Caco-2 (cell line): Measurements from ENCODE around the gene CMKLR1. TPM values are rescaled to one million over a fixed set of nuclear protein-coding genes. Genes with fewer than 3 reads are reported as not detected.

Source experiments
- BruUV-seq: library from RNA; stranded (reverse); fragments of 400-500 nt; replicated peaks from 2 replicates; lab custom pipeline; 2021; lab: Mats Ljungman, UMichigan
- CTCF ChIA-PET: fragments of 300-600 bp; sonication (Branson Sonifier 250); formaldehyde crosslinking; loops from one replicate; lab custom pipeline; 2022; ENCODE audit warnings: antibody characterized with exemption; lab: Charles Lee
- POLR2A ChIA-PET: fragments of 300-600 bp; sonication (Branson Sonifier 250); formaldehyde crosslinking; loops from one replicate; lab custom pipeline; 2022; ENCODE audit warnings: antibody characterized with exemption; lab: Charles Lee
- DNase-seq, 2 experiments: peaks; one replicate each; pipeline versions ENCODE4 v3.0.0 to v3.0.0-alpha.2; 2020 to 2022
- H3K27me3 ChIP-seq: replicated peaks from 2 replicates; pipeline ENCODE4 v1.6.0; 2011; ENCODE audit warnings: low read length; ENCODE audit not compliant: control insufficient read depth, insufficient read depth
- H3K36me3 ChIP-seq: 2 replicates; pipeline ENCODE4 v1.5.1; 2011; ENCODE audit warnings: low read length; ENCODE audit not compliant: control insufficient read depth, insufficient read depth
- H3K4me1 ChIP-seq: fragments of 250-450 bp; sonication (Bioruptor Pico); 2 replicates; pipeline ENCODE4 v1.5.1; 2020; ENCODE audit warnings: mild to moderate bottlenecking
- H3K4me3 ChIP-seq: 2 replicates; pipeline ENCODE4 v1.5.1; 2011; ENCODE audit warnings: low read depth, mild to moderate bottlenecking, control low read depth, low read length
- H3K9me3 ChIP-seq: fragments of 250-450 bp; sonication (Bioruptor Pico); 2 replicates; pipeline ENCODE4 v1.5.1; 2020; ENCODE audit warnings: mild to moderate bottlenecking, moderate library complexity
- H3K27ac Mint-ChIP-seq: one replicate; pipeline ENCODE4 v1.8.0; 2022; ENCODE audit warnings: mixed read lengths; ENCODE audit not compliant: unreplicated experiment
- H3K27me3 Mint-ChIP-seq: one replicate; pipeline ENCODE4 v1.8.0; 2022; ENCODE audit warnings: mixed read lengths; ENCODE audit not compliant: insufficient read depth, unreplicated experiment
- H3K36me3 Mint-ChIP-seq: one replicate; pipeline ENCODE4 v1.8.0; 2022; ENCODE audit warnings: mild to moderate bottlenecking, mixed read lengths; ENCODE audit not compliant: insufficient read depth, unreplicated experiment
- H3K4me1 Mint-ChIP-seq: one replicate; pipeline ENCODE4 v1.8.0; 2022; ENCODE audit warnings: low read depth, mixed read lengths; ENCODE audit not compliant: unreplicated experiment
- H3K4me3 Mint-ChIP-seq: one replicate; pipeline ENCODE4 v1.8.0; 2022; ENCODE audit warnings: mild to moderate bottlenecking, moderate library complexity, mixed read lengths; ENCODE audit not compliant: unreplicated experiment
- H3K9me3 Mint-ChIP-seq: one replicate; pipeline ENCODE4 v1.8.0; 2022; ENCODE audit warnings: mixed read lengths; ENCODE audit not compliant: unreplicated experiment
- intact Hi-C: fragments of 100-400 bp; cut with micrococcal nuclease; formaldehyde crosslinking; loops from one replicate; pipeline ENCODE4 v1.10.0; 2022; ENCODE audit not compliant: unreplicated experiment
- total RNA-seq: library from RNA; stranded (reverse); gene quantifications from 2 replicates; pipeline ENCODE4 v1.2.3, GENCODE V29; 2022
- TF ChIP-seq, protein P1 (sequence below), 2 experiments: fragments of 200-600 bp in 1 of 2; IDR thresholded peaks; 1 replicate in 1 of 2; 2 replicates in 1 of 2; pipeline versions ENCODE4 v1.5.1 to v1.8.0; 2011 to 2022; ENCODE audit warnings: antibody characterized with exemption in 1 of 2, control low read depth in 1 of 2, inconsistent platforms in 1 of 2, low read depth in 1 of 2, low read length in 1 of 2, mild to moderate bottlenecking in 1 of 2, moderate library complexity in 1 of 2; ENCODE audit not compliant: insufficient read depth in 1 of 2, severe bottlenecking in 1 of 2, unreplicated experiment in 1 of 2

The CMKLR1 gene
- total RNA-seq, 1 experiment from 2014 or later, result not detected

DNA sequence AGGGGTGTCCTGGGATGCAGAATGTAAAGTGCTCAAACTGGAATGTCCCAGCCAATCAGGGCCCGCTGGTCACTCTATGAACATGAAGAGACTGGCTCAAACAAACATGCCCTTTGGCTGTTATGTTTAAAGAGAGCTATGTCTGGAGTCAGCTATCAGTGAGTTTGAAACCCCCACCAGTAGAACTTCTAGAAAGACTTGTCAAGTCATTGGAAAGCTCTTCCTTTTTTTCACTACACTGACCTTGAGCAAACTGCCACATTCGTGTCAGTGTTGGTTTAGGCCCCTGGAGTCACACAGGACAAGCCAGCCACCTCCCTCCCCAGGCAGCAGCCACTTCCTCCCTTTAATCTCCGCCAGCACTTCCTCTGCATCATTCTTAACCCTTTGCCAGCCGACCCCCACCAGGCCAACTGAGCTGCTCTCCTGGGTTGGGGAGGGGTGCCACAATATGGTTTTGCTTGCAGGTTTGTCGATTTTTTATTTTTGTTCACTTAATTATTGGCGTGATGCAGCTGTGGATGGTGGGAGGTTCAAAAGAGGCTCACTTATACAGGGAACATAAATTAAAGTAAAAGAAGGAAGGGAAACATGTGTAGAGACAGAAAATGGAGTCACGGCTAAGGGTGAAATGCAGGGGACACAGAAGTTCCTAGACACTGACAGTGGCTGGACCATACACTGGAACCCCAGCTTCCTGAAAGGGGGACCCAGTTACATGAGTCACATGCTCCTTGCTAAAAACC is 25.3 kb downstream of the CMKLR1 start:
- H3K36me3 Mint-ChIP-seq, result peaks cover 6% of the 10 kb centered on the region
- H3K27me3 Mint-ChIP-seq, result no peaks in the 10 kb centered on the region
- BruUV-seq, result no TSS peak
- no peaks in the 10 kb centered on the region for H3K36me3 ChIP-seq
- peaks cover 17% of the 10 kb centered on the region for H3K4me1 Mint-ChIP-seq
- H3K4me1 ChIP-seq, result peaks cover 25% of the 10 kb centered on the region
- H3K4me3 ChIP-seq, result no peak overlapping the region
- intact Hi-C loops, result loop anchor here (1.0 kb wide), 1 partner anchor 11 kb away; no protein-coding TSS in a partner anchor
- POLR2A ChIA-PET, result interaction anchor here (0.9 to 1.4 kb wide), 4 partner anchors 9 to 1220 kb away, joined by 3 to 7 read pairs (median 4); partner anchors contain the start of genes CRY1 and ISCU
- CTCF ChIA-PET, result interaction anchor here (0.7 to 2.1 kb wide), 4 partner anchors 10 to 181 kb away, joined by 3 to 13 read pairs (median 4); no protein-coding TSS in a partner anchor
- H3K9me3 Mint-ChIP-seq, result no peaks in the 10 kb centered on the region
- TF ChIP-seq, protein P1, sequence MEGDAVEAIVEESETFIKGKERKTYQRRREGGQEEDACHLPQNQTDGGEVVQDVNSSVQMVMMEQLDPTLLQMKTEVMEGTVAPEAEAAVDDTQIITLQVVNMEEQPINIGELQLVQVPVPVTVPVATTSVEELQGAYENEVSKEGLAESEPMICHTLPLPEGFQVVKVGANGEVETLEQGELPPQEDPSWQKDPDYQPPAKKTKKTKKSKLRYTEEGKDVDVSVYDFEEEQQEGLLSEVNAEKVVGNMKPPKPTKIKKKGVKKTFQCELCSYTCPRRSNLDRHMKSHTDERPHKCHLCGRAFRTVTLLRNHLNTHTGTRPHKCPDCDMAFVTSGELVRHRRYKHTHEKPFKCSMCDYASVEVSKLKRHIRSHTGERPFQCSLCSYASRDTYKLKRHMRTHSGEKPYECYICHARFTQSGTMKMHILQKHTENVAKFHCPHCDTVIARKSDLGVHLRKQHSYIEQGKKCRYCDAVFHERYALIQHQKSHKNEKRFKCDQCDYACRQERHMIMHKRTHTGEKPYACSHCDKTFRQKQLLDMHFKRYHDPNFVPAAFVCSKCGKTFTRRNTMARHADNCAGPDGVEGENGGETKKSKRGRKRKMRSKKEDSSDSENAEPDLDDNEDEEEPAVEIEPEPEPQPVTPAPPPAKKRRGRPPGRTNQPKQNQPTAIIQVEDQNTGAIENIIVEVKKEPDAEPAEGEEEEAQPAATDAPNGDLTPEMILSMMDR (IDR thresholded peaks at IDR 0.05; ENCODE audit: insufficient read depth in 1 of 2, low read depth in 1 of 2, low read length in 1 of 2, severe bottlenecking in 1 of 2, unreplicated experiment in 1 of 2), result no peak
- DNase-seq, result peak; percentile 84 to 89
- H3K9me3 ChIP-seq, result no peaks in the 10 kb centered on the region
- peak overlapping the region; percentile 25 for H3K4me3 Mint-ChIP-seq
- no peaks in the 10 kb centered on the region for H3K27me3 ChIP-seq
- H3K27ac Mint-ChIP-seq, result peak overlapping the region; percentile 86

DNA sequence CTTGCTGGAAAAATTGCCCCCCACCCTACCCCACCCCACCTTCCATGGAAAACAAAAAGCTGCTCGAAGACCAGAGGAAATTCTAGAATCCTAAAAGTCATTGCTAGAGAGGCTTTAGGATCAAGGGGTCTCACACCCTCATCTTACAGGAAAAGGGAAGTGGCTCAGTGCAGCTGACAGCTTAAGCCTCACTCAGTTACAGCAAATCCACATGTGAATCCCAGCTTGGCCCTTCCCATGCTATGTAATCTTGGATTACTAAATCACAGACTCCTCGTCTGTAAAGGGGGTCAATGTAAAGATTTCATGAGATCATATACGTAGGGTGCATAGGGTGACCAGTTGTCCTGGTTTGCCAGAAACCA is 25.9 kb downstream of the CMKLR1 start:
- intact Hi-C loops, result loop anchor here (1.0 kb wide), 1 partner anchor 11 kb away; no protein-coding TSS in a partner anchor
- no TSS peak for BruUV-seq

DNA sequence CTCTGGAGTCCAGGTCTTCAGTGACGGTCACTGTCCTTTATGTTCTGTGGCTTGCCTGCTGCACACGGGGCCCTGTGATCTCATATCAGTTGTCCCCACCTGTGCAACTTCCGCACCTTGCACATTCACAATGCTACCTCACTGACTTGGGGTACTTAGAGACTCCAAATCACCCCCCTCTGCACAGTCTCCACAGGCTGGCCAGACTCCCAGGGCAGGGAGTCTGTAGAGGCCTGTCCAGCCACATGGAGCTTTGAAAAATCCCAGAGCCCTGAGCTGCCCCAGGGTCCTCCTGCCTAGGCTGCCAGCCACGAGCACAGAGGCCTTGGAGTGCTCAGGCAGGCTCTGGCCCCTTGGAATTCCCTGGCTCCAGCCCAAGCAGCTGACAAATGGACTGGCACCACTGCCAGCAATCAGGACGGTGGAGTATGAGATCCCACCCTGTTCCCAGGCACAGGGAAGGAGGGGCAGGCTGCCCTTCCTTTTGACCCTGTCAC is 26.4 kb downstream of the CMKLR1 start:
- no peak for DNase-seq
- H3K4me3 Mint-ChIP-seq, result no peak overlapping the region
- intact Hi-C loops, result loop anchor here (1.0 kb wide), 1 partner anchor 10 kb away; no protein-coding TSS in a partner anchor
- no peaks in the 10 kb centered on the region for H3K27me3 ChIP-seq
- ChIA-PET POLR2A (interaction anchor here (1.0 to 1.4 kb wide), 2 partner anchors 8 to 1219 kb away, joined by 3 to 7 read pairs; partner anchors contain the start of gene CRY1), CTCF (interaction anchor here (0.6 to 2.1 kb wide), 3 partner anchors 9 to 497 kb away, joined by 4 to 13 read pairs (median 4); no protein-coding TSS in a partner anchor)
- H3K9me3 ChIP-seq, result no peaks in the 10 kb centered on the region
- H3K36me3 Mint-ChIP-seq, result peaks cover 6% of the 10 kb centered on the region
- no peaks in the 10 kb centered on the region for H3K27me3 Mint-ChIP-seq
- H3K9me3 Mint-ChIP-seq, result no peaks in the 10 kb centered on the region
- H3K27ac Mint-ChIP-seq, result peak overlapping the region; percentile 86
- no peaks in the 10 kb centered on the region for H3K36me3 ChIP-seq
- TF ChIP-seq, protein P1 (IDR thresholded peaks at IDR 0.05; ENCODE audit: insufficient read depth in 1 of 2, low read depth in 1 of 2, low read length in 1 of 2, severe bottlenecking in 1 of 2, unreplicated experiment in 1 of 2), result no peak
- BruUV-seq, result no TSS peak
- H3K4me1 Mint-ChIP-seq, result peaks cover 17% of the 10 kb centered on the region
- peaks cover 25% of the 10 kb centered on the region for H3K4me1 ChIP-seq
- no peak overlapping the region for H3K4me3 ChIP-seq

More for the DNA sequence above, 25.9 kb downstream of the CMKLR1 start:
- CTCF ChIA-PET, result interaction anchor here (0.7 to 2.1 kb wide), 4 partner anchors 9 to 182 kb away, joined by 3 to 13 read pairs (median 4); no protein-coding TSS in a partner anchor
- TF ChIP-seq, protein P1 (IDR thresholded peaks at IDR 0.05; ENCODE audit: insufficient read depth in 1 of 2, low read depth in 1 of 2, low read length in 1 of 2, severe bottlenecking in 1 of 2, unreplicated experiment in 1 of 2), result no peak
- Histone ChIP-seq H3K27me3 (no peaks in the 10 kb centered on the region), H3K4me3 (no peak overlapping the region), H3K4me1 (peaks cover 25% of the 10 kb centered on the region), H3K36me3 (no peaks in the 10 kb centered on the region), H3K9me3 (no peaks in the 10 kb centered on the region)
- Mint-ChIP-seq H3K27ac (peak overlapping the region; percentile 86), H3K4me3 (no peak overlapping the region), H3K4me1 (peaks cover 17% of the 10 kb centered on the region), H3K36me3 (peaks cover 6% of the 10 kb centered on the region), H3K9me3 (no peaks in the 10 kb centered on the region), H3K27me3 (no peaks in the 10 kb centered on the region)
- POLR2A ChIA-PET, result interaction anchor here (0.9 to 1.4 kb wide), 4 partner anchors 8 to 1219 kb away, joined by 3 to 7 read pairs (median 4); partner anchors contain the start of genes CRY1 and ISCU
- no peak for DNase-seq
